NCI-H1092 treated with DMSO at 0.1 percent for 48 hours (cell line): ENCODE measurements around the gene MMP17.

Source experiments
- DNase-seq: peaks from one replicate; lab custom pipeline; 2025; lab: John Stamatoyannopoulos, UW

MMP17 gene

DNA sequence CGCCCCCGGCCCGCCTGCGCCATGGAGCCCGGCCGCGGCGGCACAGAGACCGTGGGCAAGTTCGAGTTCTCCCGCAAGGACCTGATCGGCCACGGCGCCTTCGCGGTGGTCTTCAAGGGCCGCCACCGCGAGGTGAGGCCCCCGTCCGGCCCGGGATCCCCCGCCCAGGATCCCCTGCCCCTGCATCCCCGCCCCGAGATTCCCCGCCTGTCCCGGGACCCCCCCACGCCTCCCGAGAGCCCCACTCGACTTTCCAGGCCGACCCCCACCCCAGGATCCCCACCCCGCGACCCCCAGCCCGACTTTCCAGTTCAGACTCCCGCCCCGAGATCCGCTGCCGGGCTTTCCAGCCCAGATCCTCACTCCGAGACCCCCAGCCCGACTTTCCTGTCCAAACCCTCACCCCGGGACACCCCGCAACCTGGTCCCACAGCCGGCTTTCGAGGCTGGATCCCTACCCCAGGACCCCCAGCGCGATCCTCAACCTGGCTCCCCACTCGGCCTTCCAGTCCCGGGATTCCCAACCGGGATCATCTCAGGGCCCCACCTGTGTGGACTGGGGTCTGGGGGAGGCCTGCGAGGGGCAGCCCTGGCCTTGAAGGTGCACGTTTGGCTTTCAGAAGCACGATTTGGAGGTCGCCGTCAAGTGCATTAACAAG lies 66.9 kb downstream of the MMP17 start:
- no peak for DNase-seq

DNA sequence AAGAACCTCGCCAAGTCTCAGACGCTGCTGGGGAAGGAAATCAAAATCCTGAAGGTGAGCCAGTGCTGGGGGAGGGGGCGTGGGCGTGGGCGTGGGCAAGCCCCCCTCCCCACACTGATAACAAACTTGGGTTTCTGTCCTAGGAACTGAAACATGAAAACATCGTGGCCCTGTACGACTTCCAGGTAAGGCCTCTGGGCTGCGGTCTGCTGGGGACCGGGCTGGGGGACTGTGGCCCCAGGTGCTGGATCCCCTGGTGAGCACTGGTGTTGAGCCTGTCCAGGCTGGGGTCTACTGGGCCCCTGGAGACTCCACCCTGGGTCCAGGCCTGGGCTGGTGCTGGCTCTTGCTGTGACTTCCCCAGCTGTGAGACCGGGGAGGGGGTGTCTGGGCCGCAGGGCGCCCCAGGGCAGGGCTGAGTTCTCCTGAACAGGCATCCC lies 67.5 kb downstream of the MMP17 start:
- no peak for DNase-seq

DNA sequence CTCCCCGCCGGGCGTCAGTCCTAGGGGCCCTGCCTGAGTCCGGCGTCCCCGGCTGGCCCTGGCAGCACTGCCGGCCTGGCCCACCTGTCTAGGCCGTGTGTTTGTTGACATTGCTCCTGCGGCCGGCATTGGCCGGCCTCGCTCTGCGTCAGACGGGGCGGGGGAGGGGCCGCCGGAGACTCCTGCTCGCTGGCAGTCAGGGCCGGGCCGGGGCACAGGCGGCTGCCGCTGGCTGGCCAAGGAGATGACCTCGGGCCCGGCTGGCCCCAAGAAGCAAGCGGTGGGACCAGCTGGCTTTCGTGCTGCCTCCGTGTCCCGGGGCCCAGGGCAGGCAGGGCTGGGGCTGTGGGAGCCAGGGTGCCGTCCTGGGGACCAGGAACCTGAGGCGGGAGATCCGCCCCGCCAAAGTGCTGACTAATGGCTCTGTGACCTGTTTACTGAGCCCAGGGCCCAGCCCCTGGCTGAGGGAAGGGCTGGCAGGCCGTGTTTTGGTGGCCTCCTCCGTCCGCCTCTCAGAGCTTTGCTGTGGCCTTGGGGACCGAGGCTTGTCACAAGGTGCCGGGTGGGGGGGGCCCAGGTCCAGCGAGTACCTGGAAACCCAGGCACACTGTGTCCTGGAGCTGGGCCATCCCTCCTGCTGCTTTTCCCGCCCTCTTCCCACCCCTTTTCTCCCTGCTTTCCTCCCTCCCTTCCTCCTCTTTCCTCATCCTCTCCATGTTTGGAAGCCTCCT lies 68.1 kb downstream of the MMP17 start:
- peak; percentile 65 for DNase-seq

DNA sequence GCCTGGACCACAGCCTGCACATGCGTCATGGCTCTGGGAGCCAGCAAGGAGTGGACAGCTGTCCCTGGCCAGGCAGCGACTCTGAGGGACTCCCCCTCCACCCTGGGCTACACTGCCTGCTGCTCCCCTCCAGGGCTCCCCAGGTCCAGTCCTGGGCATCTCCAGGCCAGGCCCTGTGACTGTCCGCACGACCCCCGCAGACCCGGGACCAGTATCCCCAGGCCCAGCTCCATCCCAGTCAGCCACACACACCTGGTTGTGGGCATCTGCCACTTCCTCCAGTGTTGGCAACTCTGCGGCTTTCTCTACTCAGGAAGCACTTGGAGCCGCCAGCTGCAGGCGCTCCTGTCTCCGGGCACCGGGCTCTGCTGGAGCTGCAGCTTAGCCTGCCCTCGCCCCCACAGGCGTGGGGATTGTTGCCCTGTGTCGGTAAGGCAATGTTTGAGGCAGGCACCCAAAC lies 68.6 kb downstream of the MMP17 start:
- DNase-seq: no peak

- no peak for DNase-seq
Observed at GRCh38 chr12:131897276-131897675, 69.1 kb downstream of the MMP17 start.

DNA sequence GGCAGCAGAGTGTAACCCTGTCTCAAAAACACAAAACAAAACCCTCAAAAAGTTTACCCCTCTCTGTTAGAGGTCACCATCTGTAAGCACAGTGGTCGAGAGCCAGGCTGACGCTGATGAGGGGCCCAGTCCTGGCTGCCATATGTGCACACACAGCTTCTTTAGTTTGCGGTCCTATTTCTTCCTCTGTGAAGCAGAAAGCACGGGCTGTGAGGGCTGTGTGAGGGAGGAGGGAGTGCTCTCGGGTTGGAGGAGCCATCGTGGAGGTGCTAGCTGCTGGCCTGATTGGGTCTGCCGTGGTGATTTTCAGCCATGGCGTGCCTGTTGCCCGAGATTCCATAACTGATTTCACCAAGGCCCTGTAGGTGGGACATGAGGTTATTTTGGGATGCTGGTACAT lies 69.7 kb downstream of the MMP17 start:
- no peak for DNase-seq

- no peak for DNase-seq
Observed at GRCh38 chr12:131900397-131900796, 72.2 kb downstream of the MMP17 start.
